ENCODE results near the gene ZIC4.

GRCh38 chr3:147390589-147391569 lies 15.5 kb downstream of the ZIC4 start:
- TF ChIP-seq CTCF (IDR thresholded peaks at IDR 0.05) = no peak
- no peak for TF ChIP-seq POLR2A (IDR thresholded peaks at IDR 0.05)
- TF ChIP-seq POLR2AphosphoS5 (IDR thresholded peaks at IDR 0.05) = no peak

Measured in prostate gland (tissue), 2 donors.